ENCODE data around the gene PGAP3.

DNA sequence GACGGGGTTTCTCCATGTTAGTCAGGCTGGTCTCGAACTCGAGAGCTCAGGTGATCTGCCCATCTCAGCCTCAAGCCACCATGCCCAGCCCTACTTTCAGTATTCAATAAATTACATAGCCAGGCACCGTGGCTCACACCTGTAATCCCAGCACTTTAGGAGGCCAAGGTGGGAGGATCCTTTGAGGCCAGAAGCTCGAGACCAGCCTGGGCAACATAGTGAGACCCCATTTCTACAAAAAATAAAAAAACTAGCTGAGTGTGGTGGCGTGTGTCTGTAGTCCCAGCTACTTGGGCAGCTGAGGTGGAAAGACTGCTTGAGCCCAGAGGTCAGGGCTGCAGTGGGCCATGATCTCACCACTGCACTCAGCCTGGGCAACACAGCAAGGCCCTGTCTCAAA is 34.2 kb upstream of the PGAP3 start:
- TF ChIP-seq POLR2A (IDR thresholded peaks at IDR 0.05; ENCODE audit: low read length) (no peak), GATA1 (IDR thresholded peaks at IDR 0.05; ENCODE audit: low read depth, low read length) (no peak)
